ENCODE results near the gene UMODL1. TPM values are rescaled to one million over a fixed set of nuclear protein-coding genes. Genes with fewer than 3 reads are reported as not detected.

The UMODL1 gene
- total and polyA plus RNA-seq, 2 of the 13 experiments (the other 11 are each of a cell fraction or from before 2014, with no cell fraction given), result not detected

- ChIA-PET CTCF (ENCODE audit: low intra/inter-chr PET ratio, low total read pairs) (no interaction called here), POLR2A (no interaction called here)
- intact Hi-C loops (cut with micrococcal nuclease; ENCODE audit: unreplicated experiment), result no loop called here
Measured at GRCh38 chr21:42092771-42093170, 21.7 kb downstream of the UMODL1 start.

GRCh38 chr21:42093186-42093585, 22.1 kb downstream of the UMODL1 start:
- ChIA-PET CTCF (ENCODE audit: low intra/inter-chr PET ratio, low total read pairs) (no interaction called here), POLR2A (no interaction called here)
- WGBS (ENCODE audit: low lambda C conversion rate), result 36% methylated on average over 9 of the region's 9 CpGs
- FAIRE-seq (no peak), DNase-seq (ENCODE audit: low spot score) (no peak), ATAC-seq (no peak)
- Histone ChIP-seq H3K36me3 (replicated peaks in 1 of 2; ENCODE audit: control insufficient read depth in 1 of 2, insufficient read depth in 2 of 2, low read length in 2 of 2) (no peaks in the 10 kb centered on the region), H2AFZ (ENCODE audit: low read length) (no peak overlapping the region), H3K27ac (ENCODE audit: extremely low read length, insufficient read depth, low read length) (no peak overlapping the region), H3K4me1 (ENCODE audit: insufficient read depth, low read length) (peaks cover 13% of the 10 kb centered on the region), H3K4me3 (replicated peaks in 1 of 3; ENCODE audit: insufficient read depth in 1 of 3, low read depth in 2 of 3, low read length in 3 of 3) (no peak overlapping the region), H3K9me3 (ENCODE audit: low read length) (peaks cover 12% of the 10 kb centered on the region), H4K20me1 (ENCODE audit: insufficient read depth, low read length) (no peaks in the 10 kb centered on the region), H3K9ac (ENCODE audit: insufficient read depth, low read depth, low read length) (no peak overlapping the region), H3K79me2 (ENCODE audit: insufficient read depth, low read length) (no peaks in the 10 kb centered on the region), H3K27me3 (ENCODE audit: control insufficient read depth in 1 of 2, insufficient read depth in 2 of 2, low read length in 2 of 2) (peaks cover 0 to 19% of the 10 kb centered on the region in 2 experiments; a peak in 4 of 5 replicates), H3K4me2 (ENCODE audit: low read depth, low read length) (no peak overlapping the region)
- in situ Hi-C loops (cut with HindIII; ENCODE audit: extremely low pct_ligation_motif_present, low pct_unique_long_range_greater_than_20kb), result no loop called here
- BruUV-seq (replicated peaks), result no TSS peak
- intact Hi-C loops (cut with micrococcal nuclease; ENCODE audit: unreplicated experiment), result no loop called here
- TF ChIP-seq REST (IDR thresholded peaks at IDR 0.05; ENCODE audit: borderline replicate concordance in 1 of 2, low read depth in 1 of 2, low read length in 2 of 2) (no peak), SMAD1 (CRISPR knock-in tag; IDR thresholded peaks at IDR 0.05; ENCODE audit: borderline replicate concordance, low read depth) (no peak), SKIL (CRISPR knock-in tag; IDR thresholded peaks at IDR 0.05; ENCODE audit: borderline replicate concordance) (no peak), RNF219 (CRISPR knock-in tag; IDR thresholded peaks at IDR 0.05) (no peak)

More at GRCh38 chr21:42092771-42093170, 21.7 kb downstream of the UMODL1 start:
- 21% methylated on average over 8 of the region's 8 CpGs for WGBS (ENCODE audit: low lambda C conversion rate)
- Histone ChIP-seq H3K79me2 (ENCODE audit: insufficient read depth, low read length) (no peaks in the 10 kb centered on the region), H3K9ac (ENCODE audit: insufficient read depth, low read depth, low read length) (no peak overlapping the region), H3K4me3 (replicated peaks in 1 of 3; ENCODE audit: insufficient read depth in 1 of 3, low read depth in 2 of 3, low read length in 3 of 3) (no peak overlapping the region), H3K4me2 (ENCODE audit: low read depth, low read length) (no peak overlapping the region), H3K27me3 (ENCODE audit: control insufficient read depth in 1 of 2, insufficient read depth in 2 of 2, low read length in 2 of 2) (peaks cover 0 to 19% of the 10 kb centered on the region in 2 experiments; a peak in 4 of 5 replicates), H4K20me1 (ENCODE audit: insufficient read depth, low read length) (no peaks in the 10 kb centered on the region), H3K4me1 (ENCODE audit: insufficient read depth, low read length) (peaks cover 9% of the 10 kb centered on the region), H3K27ac (ENCODE audit: extremely low read length, insufficient read depth, low read length) (no peak overlapping the region), H2AFZ (ENCODE audit: low read length) (no peak overlapping the region), H3K36me3 (replicated peaks in 1 of 2; ENCODE audit: control insufficient read depth in 1 of 2, insufficient read depth in 2 of 2, low read length in 2 of 2) (no peaks in the 10 kb centered on the region), H3K9me3 (ENCODE audit: low read length) (peaks cover 12% of the 10 kb centered on the region)
- ATAC-seq (no peak), DNase-seq (ENCODE audit: low spot score) (no peak), FAIRE-seq (no peak)
- in situ Hi-C loops (cut with HindIII; ENCODE audit: extremely low pct_ligation_motif_present, low pct_unique_long_range_greater_than_20kb), result no loop called here
- BruUV-seq (replicated peaks), result no TSS peak
- TF ChIP-seq ZNF766 (CRISPR knock-in tag; IDR thresholded peaks at IDR 0.05; ENCODE audit: borderline replicate concordance) (no peak), ELF1 (CRISPR knock-in tag; IDR thresholded peaks at IDR 0.05) (no peak)
